ENCODE results near the gene ALAD.
A peak's percentile ranks its signal among the peaks of the same experiment; 100 is the strongest.

Gene ALAD

GRCh38 chr9:113345190-113345589 is 55.9 kb downstream of the ALAD start:
- no peak for DNase-seq

GRCh38 chr9:113343732-113344231 is 57.3 kb downstream of the ALAD start:
- DNase-seq, result peak in 1 of 2 experiments; percentile 28

GRCh38 chr9:113341712-113342410 is 59.2 kb downstream of the ALAD start:
- no peak for DNase-seq

GRCh38 chr9:113340011-113340699 is 60.9 kb downstream of the ALAD start, which contains the start of gene WDR31:
TSS of gene WDR31 (minus strand) at chr9:113340275. CDS start at chr9:113332022, 8,253 bp downstream.
- DNase-seq, result peak; percentile 63 to 86

- no peak for DNase-seq
Observed at GRCh38 chr9:113337714-113338113, 63.4 kb downstream of the ALAD start.

Data from NCI-H526 (cell line).